DND-41 (cell line): ENCODE measurements around the gene FABP2.
A peak's percentile ranks its signal among the peaks of the same experiment; 100 is the strongest.
"Not testable (repeated sequence)": the region's sequence is repeated elsewhere in the genome, so short reads cannot be mapped to it uniquely, and the experiment has no call there.

ENCODE experiments used
- ATAC-seq: fragments of 200-7000 bp; cut with Tn5 transposase; 3 replicates; pipeline ENCODE4 v1.9.1; 2021; ENCODE audit warnings: low read depth; ENCODE audit not compliant: insufficient read depth
- DNase-seq: peaks from one replicate; pipeline ENCODE4 v3.0.0-alpha.2; 2020
- H2AFZ ChIP-seq: 2 replicates; pipeline ENCODE4 v1.6.0; 2012; ENCODE audit warnings: low read depth, low read length
- H3K27ac ChIP-seq: 2 replicates; pipeline ENCODE4 v1.5.1; 2012; ENCODE audit warnings: low read length, inconsistent platforms
- H3K27me3 ChIP-seq: fragments of 200-600 bp; sonication (generic); 2 replicates; pipeline ENCODE4 v1.6.0; 2012; ENCODE audit warnings: low read length, mild to moderate bottlenecking, inconsistent platforms; ENCODE audit not compliant: insufficient read depth, poor library complexity
- H3K36me3 ChIP-seq: 2 replicates; pipeline ENCODE4 v1.5.1; 2012; ENCODE audit warnings: low read length, inconsistent platforms; ENCODE audit not compliant: insufficient read depth
- H3K4me1 ChIP-seq: 2 replicates; pipeline ENCODE4 v1.5.1; 2012; ENCODE audit warnings: mild to moderate bottlenecking, low read length; ENCODE audit not compliant: insufficient read depth
- H3K4me2 ChIP-seq: 2 replicates; pipeline ENCODE4 v1.6.0; 2012; ENCODE audit warnings: mild to moderate bottlenecking, moderate library complexity, low read length, inconsistent platforms; ENCODE audit not compliant: insufficient read depth
- H3K4me3 ChIP-seq, 2 experiments: fragments of 200-600 bp in 1 of 2; shearing (Covaris generic) in 1 of 2; 2 replicates each; pipeline ENCODE4 v1.5.1; 2012 to 2016; ENCODE audit warnings: inconsistent platforms in 2 of 2, low read length in 2 of 2, mild to moderate bottlenecking in 2 of 2, low read depth in 1 of 2, moderate library complexity in 1 of 2
- H3K79me2 ChIP-seq: 2 replicates; pipeline ENCODE4 v1.6.0; 2012; ENCODE audit warnings: low read length, inconsistent platforms; ENCODE audit not compliant: insufficient read depth
- H3K9ac ChIP-seq: 2 replicates; pipeline ENCODE4 v1.6.0; 2012; ENCODE audit warnings: low read depth, mild to moderate bottlenecking, inconsistent platforms, low read length, moderate library complexity
- H3K9me3 ChIP-seq: 2 replicates; pipeline ENCODE4 v1.5.1; 2012; ENCODE audit warnings: low read length, moderate library complexity, mild to moderate bottlenecking, inconsistent platforms; ENCODE audit not compliant: insufficient read depth, severe bottlenecking
- H4K20me1 ChIP-seq: 2 replicates; pipeline ENCODE4 v1.6.0; 2012; ENCODE audit warnings: low read length; ENCODE audit not compliant: insufficient read depth
- CTCF ChIP-seq: IDR thresholded peaks from 2 replicates; pipeline ENCODE4 v1.5.1; 2012; ENCODE audit warnings: borderline replicate concordance, low read length, moderate library complexity, mild to moderate bottlenecking; ENCODE audit not compliant: poor library complexity, severe bottlenecking; ENCODE audit errors: extremely low read depth
- EZH2 ChIP-seq: IDR thresholded peaks from 3 replicates; pipeline ENCODE4 v1.6.1; 2012; ENCODE audit warnings: borderline replicate concordance, low read depth, mild to moderate bottlenecking, moderate library complexity, low read length, inconsistent platforms; ENCODE audit not compliant: severe bottlenecking

The FABP2 gene

DNA sequence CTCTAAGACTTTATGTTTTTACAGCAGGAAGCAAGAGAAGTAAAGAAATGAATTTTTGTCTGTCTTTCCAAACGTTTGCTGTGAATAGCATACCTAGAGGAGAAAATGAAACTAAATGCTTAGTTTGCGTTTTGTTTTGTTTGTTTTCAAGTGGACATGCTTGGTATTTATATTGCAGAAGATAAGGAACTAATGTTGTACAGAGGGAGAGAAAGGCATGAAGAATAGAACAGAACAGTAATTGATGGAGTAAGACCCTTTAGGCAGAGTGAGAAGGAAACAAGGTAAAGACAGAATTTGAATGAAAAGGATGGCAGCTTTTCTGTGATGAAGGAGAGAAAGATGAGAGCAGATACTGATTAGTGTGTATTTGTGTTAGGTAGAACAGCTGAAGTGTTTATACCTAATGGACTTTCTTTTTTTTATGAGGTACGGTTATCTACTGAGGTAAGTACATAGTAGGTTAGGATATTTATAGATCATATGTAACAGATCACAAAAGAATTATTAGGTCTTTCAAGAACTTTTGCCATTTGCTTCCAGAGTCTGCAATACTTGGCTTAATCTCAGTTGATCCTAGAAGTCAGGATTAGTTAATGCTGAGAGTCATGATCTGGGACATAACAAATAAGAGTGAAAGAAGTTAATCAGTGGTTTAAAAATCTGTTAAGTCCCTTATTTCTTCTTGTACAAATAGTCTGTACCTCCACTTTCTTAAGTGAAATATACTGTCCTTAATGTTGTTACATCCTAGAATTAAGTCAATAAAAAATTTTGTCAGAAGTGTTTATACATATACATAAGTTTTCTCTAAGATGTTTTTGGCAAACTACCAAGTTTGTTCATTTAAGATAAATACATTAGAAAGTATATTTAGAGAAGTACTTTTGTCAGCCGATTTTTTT is 36.8 kb downstream of the FABP2 start:
- peak overlapping the region; percentile 54; the same call in 1 of the 2 replicates for H2AFZ ChIP-seq
- TF ChIP-seq EZH2 (no peak), CTCF (no peak)
- H3K9ac ChIP-seq: no peak overlapping the region
- H3K27ac ChIP-seq: no peak overlapping the region
- no peak overlapping the region; a peak in 1 of 4 replicates for H3K4me3 ChIP-seq
- H3K27me3 ChIP-seq: peaks cover 8% of the 10 kb centered on the region
- H4K20me1 ChIP-seq: no peaks in the 10 kb centered on the region
- ATAC-seq: peak; percentile 49; the same call in 1 of the 3 replicates
- no peaks in the 10 kb centered on the region for H3K9me3 ChIP-seq
- peak overlapping the region; percentile 52; the same call in 1 of the 2 replicates for H3K4me2 ChIP-seq
- peaks cover 2% of the 10 kb centered on the region; the same call in 1 of the 2 replicates for H3K4me1 ChIP-seq
- no peak for DNase-seq
- no peaks in the 10 kb centered on the region for H3K36me3 ChIP-seq
- no peaks in the 10 kb centered on the region for H3K79me2 ChIP-seq

DNA sequence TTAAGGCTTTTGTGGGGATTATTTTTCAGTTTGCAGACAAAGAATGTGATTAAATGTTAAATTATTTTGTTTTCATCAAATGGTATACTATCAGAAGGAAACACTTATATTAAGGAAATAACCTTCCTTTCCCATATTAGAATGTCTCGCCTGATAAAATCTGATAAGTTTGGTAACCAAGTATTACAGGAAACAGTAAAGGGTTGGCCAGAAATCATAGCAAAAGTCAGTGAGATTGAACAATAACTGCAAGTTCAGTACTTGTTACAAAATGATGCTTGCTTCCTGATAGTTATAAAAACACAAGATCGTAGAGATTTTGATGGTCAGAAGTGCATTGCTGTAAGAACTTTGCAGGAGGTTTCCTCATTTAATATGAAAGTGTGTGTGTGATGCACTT is 40.5 kb downstream of the FABP2 start:
- Histone ChIP-seq H3K36me3 (no peaks in the 10 kb centered on the region), H3K27me3 (peaks cover 8% of the 10 kb centered on the region), H3K27ac (no peak overlapping the region), H4K20me1 (no peaks in the 10 kb centered on the region), H3K4me3 (no peak overlapping the region), H3K79me2 (no peaks in the 10 kb centered on the region), H3K4me2 (no peak overlapping the region), H3K9ac (no peak overlapping the region), H3K9me3 (no peaks in the 10 kb centered on the region), H2AFZ (no peak overlapping the region), H3K4me1 (peaks cover 2% of the 10 kb centered on the region; the same call in 1 of the 2 replicates)
- TF ChIP-seq EZH2 (no peak), CTCF (no peak)
- DNase-seq (no peak), ATAC-seq (no peak)

DNA sequence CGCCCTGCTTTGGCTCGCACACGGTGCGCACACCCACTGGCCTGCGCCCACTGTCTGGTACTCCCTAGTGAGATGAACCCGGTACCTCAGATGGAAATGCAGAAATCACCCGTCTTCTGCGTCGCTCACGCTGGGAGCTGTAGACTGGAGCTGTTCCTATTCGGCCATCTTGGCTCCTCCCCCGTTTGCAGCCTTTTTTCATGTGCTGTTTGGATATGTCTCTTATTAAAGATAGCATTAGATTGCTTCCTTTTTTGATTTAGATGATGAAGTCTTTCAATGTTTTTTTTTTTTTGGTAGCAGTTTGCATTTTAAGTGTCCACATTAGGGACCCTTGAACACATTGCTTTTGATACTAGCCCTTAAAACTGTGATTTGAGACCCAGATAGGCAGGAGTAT is 42.0 kb downstream of the FABP2 start:
- not testable (repeated sequence) for DNase-seq, H3K79me2 ChIP-seq, H3K4me3 ChIP-seq, H3K4me2 ChIP-seq, ATAC-seq, H3K27me3 ChIP-seq, H3K9ac ChIP-seq, H3K36me3 ChIP-seq, H3K9me3 ChIP-seq, H2AFZ ChIP-seq, H3K4me1 ChIP-seq, H4K20me1 ChIP-seq, H3K27ac ChIP-seq

DNA sequence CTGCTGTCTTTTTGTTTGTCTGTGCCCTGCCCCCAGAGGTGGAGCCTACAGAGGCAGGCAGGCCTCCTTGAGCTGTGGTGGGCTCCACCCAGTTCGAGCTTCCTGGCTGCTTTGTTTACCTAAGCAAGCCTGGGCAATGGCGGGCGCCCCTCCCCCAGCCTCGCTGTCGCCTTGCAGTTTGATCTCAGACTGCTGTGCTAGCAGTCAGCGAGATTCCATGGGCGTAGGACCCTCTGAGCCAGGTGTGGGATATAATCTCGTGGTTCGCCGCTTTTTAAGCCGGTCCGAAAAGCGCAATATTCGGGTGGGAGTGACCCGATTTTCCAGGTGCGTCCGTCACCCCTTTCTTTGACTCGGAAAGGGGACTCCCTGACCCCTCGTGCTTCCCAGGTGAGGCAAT is 42.4 kb downstream of the FABP2 start:
- not testable (repeated sequence) for H3K27ac ChIP-seq, H3K36me3 ChIP-seq, H3K4me1 ChIP-seq, H3K79me2 ChIP-seq, H3K4me3 ChIP-seq, DNase-seq, H3K27me3 ChIP-seq, ATAC-seq, H3K9ac ChIP-seq, H2AFZ ChIP-seq, H3K4me2 ChIP-seq, H3K9me3 ChIP-seq, H4K20me1 ChIP-seq
